Omental fat pad (tissue), 4 donors: Measurements from ENCODE around the gene FREY1. TPM values are rescaled to one million over a fixed set of nuclear protein-coding genes. Genes with fewer than 3 reads are reported as not detected.
A peak's percentile ranks its signal among the peaks of the same experiment; 100 is the strongest.

Experiments used
- ATAC-seq: fragments of 150-250 bp; one replicate; pipeline ENCODE4 v1.9.1; 2016; ENCODE audit warnings: mild to moderate bottlenecking, moderate library complexity; ENCODE audit not compliant: low FRiP score
- DNase-seq: peaks from one replicate; pipeline ENCODE4 v3.0.0-alpha.2; 2019; ENCODE audit warnings: low spot score
- CTCF ChIP-seq, 3 donors: fragments of 450-650 bp; IDR thresholded peaks; one replicate each; pipeline ENCODE4 v1.5.1; 2016 to 2017; ENCODE audit warnings: antibody characterized with exemption in 3 of 3, mild to moderate bottlenecking in 3 of 3, moderate library complexity in 2 of 3
- total RNA-seq, 4 donors: library from RNA; depleted of rRNA; stranded (reverse); fragments of >200 nt; gene quantifications; one replicate each; pipeline ENCODE4 v1.1.0, GENCODE V29; 2016

The FREY1 gene
- total RNA-seq, 4 donors from 2014 or later = 1.6 TPM; not detected in 3

GRCh38 chr11:45879803-45880686, 27.0 kb downstream of the FREY1 start:
- no peak for TF ChIP-seq CTCF (IDR thresholded peaks at IDR 0.05)
- ATAC-seq = peak; percentile 72
- no peak for DNase-seq

DNA sequence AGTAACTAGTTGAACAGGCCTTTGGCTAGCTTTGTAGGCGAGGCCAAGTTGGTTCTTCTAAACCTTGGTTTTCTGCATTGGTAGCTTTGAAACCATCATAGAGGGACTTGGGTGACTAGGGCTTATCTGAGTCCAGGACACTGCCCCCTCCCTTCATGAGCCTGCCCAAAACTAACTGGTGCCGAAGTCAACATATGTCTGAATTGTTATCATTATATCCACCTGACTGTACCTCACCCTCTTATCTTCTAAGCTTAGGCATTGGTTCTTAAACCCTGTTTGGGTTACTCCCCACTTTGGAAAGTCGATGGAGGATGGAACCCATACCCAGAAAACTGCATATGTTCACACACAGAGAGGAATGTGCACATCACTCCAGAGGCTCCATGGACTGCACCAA, 29.2 kb downstream of the FREY1 start:
- DNase-seq (no peak), ATAC-seq (no peak)
- TF ChIP-seq CTCF (IDR thresholded peaks at IDR 0.05) = no peak

- no peak for DNase-seq
- ATAC-seq = no peak
- no peak for TF ChIP-seq CTCF (IDR thresholded peaks at IDR 0.05)
Observed at GRCh38 chr11:45877221-45877620, 29.9 kb downstream of the FREY1 start.

DNA sequence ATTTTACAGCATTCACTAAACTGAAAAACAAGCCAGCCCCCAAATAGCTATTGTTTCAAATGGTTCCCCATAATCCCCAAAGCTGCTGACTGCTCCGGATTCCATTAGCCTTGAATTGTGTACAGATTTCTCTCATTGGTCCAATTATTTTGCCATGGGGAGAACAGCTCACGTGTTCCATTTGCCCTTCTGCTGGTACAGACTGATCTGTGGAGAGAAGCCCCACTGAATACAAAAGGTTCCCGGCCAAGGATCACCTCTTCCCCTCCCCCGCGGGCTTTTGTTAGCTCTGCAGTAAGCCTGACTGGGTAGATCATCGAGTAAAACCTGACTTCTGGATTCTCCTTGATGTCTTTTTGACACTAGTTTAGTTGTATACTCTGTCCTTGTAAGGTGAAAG, 30.7 kb downstream of the FREY1 start:
- no peak for TF ChIP-seq CTCF (IDR thresholded peaks at IDR 0.05)
- DNase-seq (no peak), ATAC-seq (no peak)

GRCh38 chr11:45872651-45873356, 34.3 kb downstream of the FREY1 start:
- no peak for TF ChIP-seq CTCF (IDR thresholded peaks at IDR 0.05)
- ATAC-seq (peak; percentile 79), DNase-seq (no peak)

DNA sequence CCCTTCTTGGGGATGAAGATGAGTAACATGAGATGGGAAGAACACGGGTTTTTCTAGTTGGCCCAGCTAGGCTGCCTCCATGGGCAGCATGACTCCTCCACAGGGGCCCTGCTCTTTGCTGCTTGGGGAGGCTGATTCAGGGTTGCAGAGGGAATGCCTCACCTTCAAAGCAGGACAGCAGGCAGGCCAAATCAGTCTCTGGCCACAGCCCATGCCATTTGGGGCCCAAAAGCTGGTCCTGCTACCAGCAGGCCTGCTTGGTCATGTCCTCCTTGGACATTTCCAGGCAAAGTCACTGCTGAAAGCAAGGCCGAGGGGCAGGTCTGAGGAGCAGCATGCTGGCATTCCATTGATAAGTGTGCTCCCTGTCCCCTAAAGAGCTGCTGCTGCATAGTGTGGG, 35.4 kb downstream of the FREY1 start:
- TF ChIP-seq CTCF (IDR thresholded peaks at IDR 0.05) = no peak
- ATAC-seq (no peak), DNase-seq (no peak)
